Heart right ventricle (tissue), 16 donors: ENCODE results near the gene PCGF2. TPM values are rescaled to one million over a fixed set of nuclear protein-coding genes. Genes with fewer than 3 reads are reported as not detected.
"Not testable (repeated sequence)": the region's sequence is repeated elsewhere in the genome, so short reads cannot be mapped to it uniquely, and the experiment has no call there.

Source experiments
- ATAC-seq, 8 donors: fragments of 200-7000 bp; cut with Tn5 transposase; one replicate each; pipeline ENCODE4 v1.9.1; 2020; ENCODE audit warnings: mild to moderate bottlenecking in 8 of 8, moderate library complexity in 8 of 8, moderate number of reproducible peaks in 1 of 8
- DNase-seq, 2 donors: peaks; one replicate each; pipeline ENCODE4 v3.0.0-alpha.2; 2020
- H3K27ac ChIP-seq, 10 donors: fragments of 200-600 bp; sonication (generic) in 2 of 10; one replicate each; pipeline versions ENCODE4 v1.5.0 to v1.8.0; 2020 to 2022; ENCODE audit warnings: mild to moderate bottlenecking in 3 of 10
- H3K27me3 ChIP-seq, 7 donors: fragments of 200-600 bp; one replicate each; pipeline ENCODE4 v1.8.0; 2021 to 2022; ENCODE audit warnings: mild to moderate bottlenecking in 2 of 7
- H3K36me3 ChIP-seq, 9 donors: fragments of 200-600 bp; sonication (generic) in 1 of 9; one replicate each; pipeline versions ENCODE4 v1.5.0 to v1.8.0; 2020 to 2022; ENCODE audit warnings: mild to moderate bottlenecking in 2 of 9
- H3K4me1 ChIP-seq, 9 donors: fragments of 200-600 bp; sonication (generic) in 1 of 9; one replicate each; pipeline versions ENCODE4 v1.5.0 to v1.8.0; 2020 to 2022; ENCODE audit warnings: mild to moderate bottlenecking in 4 of 9
- H3K4me3 ChIP-seq, 10 donors: fragments of 200-600 bp; sonication (generic) in 2 of 10; one replicate each; pipeline versions ENCODE4 v1.5.0 to v1.8.0; 2020 to 2022; ENCODE audit warnings: mild to moderate bottlenecking in 7 of 10, moderate library complexity in 2 of 10
- H3K9me3 ChIP-seq, 11 donors: fragments of 200-600 bp in 10 of 11; sonication (generic) in 2 of 11; one replicate each; pipeline versions ENCODE4 v1.5.0 to v1.8.0; 2013 to 2022; ENCODE audit warnings: mild to moderate bottlenecking in 2 of 11, control low read depth in 1 of 11, moderate library complexity in 1 of 11
- WGBS, 2 donors: extraction: QIAGEN DNeasy Blood & Tissue Kit; methylation state at CpG; one replicate each; pipeline ENCODE4 v1.1.7; 2013; ENCODE audit warnings: inconsistent platforms in 1 of 2; 5-methylcytosine and 5-hydroxymethylcytosine counted together
- intact Hi-C, 10 donors: fragments of 100-400 bp; cut with DNase I; formaldehyde crosslinking; loops; one replicate each; pipeline versions ENCODE4 v1.11.1 to v1.14.2; 2022
- polyA plus RNA-seq, 2 donors: library from polyadenylated mRNA; stranded (reverse); fragments of 200-250 nt; gene quantifications; one replicate each; pipeline ENCODE4 v1.2.3, GENCODE V29; 2013
- total RNA-seq, 10 donors: library from RNA; stranded (reverse); fragmentation: NEBNext Ultra II Directional in 3 of 10; extraction: Animal tissue kit (Norgen Biotek cat#: 25700) in 3 of 10; gene quantifications; one replicate each; pipeline versions ENCODE4 v1.2.1 to v1.2.4, GENCODE V29; 2021 to 2023
- TF ChIP-seq, protein P1 (sequence below), 9 donors: fragments of 200-600 bp; sonication (generic) in 2 of 9; IDR thresholded peaks; one replicate each; pipeline versions ENCODE4 v1.5.0 to v1.8.0; 2021 to 2022; ENCODE audit warnings: antibody characterized with exemption in 9 of 9, mild to moderate bottlenecking in 5 of 9, moderate library complexity in 1 of 9
- donor health status: Arrhythmogenic right ventricular cardiomyopathy.
- donor health status: ischemic (EF 13 %, LVEDD 7.1; RV severe dilation, severe dysfunction).
- donor health status: healthy with polysubstance abuse.
- donor health status: DM: no; HTN: yes; CAD: no.
- donor health status: DM: no; HTN: no; CAD: no.
- donor health status: ischemic (EF 25% LVEDD 6.9; RV normal size, moderate dysfunction).
- donor health status: ischemic (EF 25% LVEDD 5.7; RV mildly dilated, moderate dysfunction).
- donor health status: healthy.
- donor health status: DM: yes; HTN: yes; CAD: no.
- donor health status: Ischemic cardiomyopathy.
- donor health status: ischemic (EF 35%, LVEDD 5.7; RV mildly dilated, moderate dysfunction).
- donor health status: nonischemic (EF 11% LVEDD 7.7; RV severe dilation, severe dysfunction).
- donor health status: DM: yes; HTN: yes; CAD: no.
- donor health status: PGD.
- donor health status: ischemic (EF 29% LVEDD 5.4; RV normal size, mild dysfunction).
- donor health status: nonischemic (EF 23%, LVEDD 6.1; RV moderate dilation, normal function).

The PCGF2 gene
- total and polyA plus RNA-seq, 12 donors, result 15.8 to 51.6 (median 23.7) TPM

DNA sequence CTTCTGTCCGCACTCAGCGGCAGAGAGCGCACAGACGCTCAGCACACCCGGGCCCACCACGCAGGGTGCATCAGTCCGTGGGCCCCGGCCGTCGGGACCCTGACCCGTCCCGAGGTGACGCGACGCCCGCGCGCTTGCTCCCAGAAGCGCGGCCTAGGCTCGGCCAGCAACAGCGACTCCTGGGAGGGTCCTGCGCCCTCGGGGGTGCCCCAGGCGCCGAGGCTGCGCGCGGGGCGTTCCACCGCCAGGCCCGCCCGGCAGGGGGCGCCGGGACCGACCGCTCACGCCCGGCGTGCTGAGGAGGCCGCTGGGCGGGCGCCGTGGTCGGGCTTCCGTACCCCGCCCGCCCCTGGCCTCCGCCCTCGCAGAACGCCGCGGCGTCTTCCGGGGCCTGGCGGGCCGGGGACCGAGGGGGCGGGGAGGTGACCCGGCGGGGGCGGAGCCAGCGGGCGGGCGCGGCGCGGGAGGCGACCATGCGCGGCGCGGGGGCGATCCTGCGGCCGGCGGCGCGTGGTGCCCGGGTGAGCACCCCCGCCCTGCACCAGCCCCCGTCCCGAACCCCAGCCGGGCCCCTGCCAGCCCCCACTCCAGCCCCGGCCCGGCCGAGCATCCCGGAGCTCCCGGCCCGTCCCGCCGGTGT, 18.1 kb downstream of the PCGF2 start, which contains the start of gene CISD3:
TSS of gene CISD3 (plus strand) at position 456 of the 640 bp plus-strand sequence. CDS start at position 474, 18 bp downstream.
- TF ChIP-seq, protein P1, sequence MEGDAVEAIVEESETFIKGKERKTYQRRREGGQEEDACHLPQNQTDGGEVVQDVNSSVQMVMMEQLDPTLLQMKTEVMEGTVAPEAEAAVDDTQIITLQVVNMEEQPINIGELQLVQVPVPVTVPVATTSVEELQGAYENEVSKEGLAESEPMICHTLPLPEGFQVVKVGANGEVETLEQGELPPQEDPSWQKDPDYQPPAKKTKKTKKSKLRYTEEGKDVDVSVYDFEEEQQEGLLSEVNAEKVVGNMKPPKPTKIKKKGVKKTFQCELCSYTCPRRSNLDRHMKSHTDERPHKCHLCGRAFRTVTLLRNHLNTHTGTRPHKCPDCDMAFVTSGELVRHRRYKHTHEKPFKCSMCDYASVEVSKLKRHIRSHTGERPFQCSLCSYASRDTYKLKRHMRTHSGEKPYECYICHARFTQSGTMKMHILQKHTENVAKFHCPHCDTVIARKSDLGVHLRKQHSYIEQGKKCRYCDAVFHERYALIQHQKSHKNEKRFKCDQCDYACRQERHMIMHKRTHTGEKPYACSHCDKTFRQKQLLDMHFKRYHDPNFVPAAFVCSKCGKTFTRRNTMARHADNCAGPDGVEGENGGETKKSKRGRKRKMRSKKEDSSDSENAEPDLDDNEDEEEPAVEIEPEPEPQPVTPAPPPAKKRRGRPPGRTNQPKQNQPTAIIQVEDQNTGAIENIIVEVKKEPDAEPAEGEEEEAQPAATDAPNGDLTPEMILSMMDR (IDR thresholded peaks at IDR 0.05), result peak; percentile 52 to 92 (median 76)
- peak within 1 kb of the TSS; percentile 51 to 88 (median 73) for H3K4me3 ChIP-seq
- peaks cover 11 to 65% (median 45%) of the 10 kb centered on the region in 9 donors for H3K4me1 ChIP-seq
- 0 to 1% methylated on average over 43 to 91 of the region's 92 CpGs for WGBS, 2 donors
- H3K27ac ChIP-seq, result peak within 1 kb of the TSS; percentile 65 to 97 (median 93)
- ATAC-seq, result peak; percentile 75 to 95 (median 84)
- H3K36me3 ChIP-seq, result peaks cover 0 to 47% (median 0%) of the 10 kb centered on the region in 9 donors
- DNase-seq, result peak; percentile 84 to 91
- no peaks in the 10 kb centered on the region for H3K27me3 ChIP-seq
- no peaks in the 10 kb centered on the region for H3K9me3 ChIP-seq
- intact Hi-C loops, result loop anchor here in 8 of 10 donors (1.0 to 10.0 kb wide), 10 partner anchors 17 to 175 kb away; partner anchors contain the start of genes PSMB3 (in 2 of the 8), MLLT6 (in 1 of the 8) and PCGF2 (in 1 of the 8)

DNA sequence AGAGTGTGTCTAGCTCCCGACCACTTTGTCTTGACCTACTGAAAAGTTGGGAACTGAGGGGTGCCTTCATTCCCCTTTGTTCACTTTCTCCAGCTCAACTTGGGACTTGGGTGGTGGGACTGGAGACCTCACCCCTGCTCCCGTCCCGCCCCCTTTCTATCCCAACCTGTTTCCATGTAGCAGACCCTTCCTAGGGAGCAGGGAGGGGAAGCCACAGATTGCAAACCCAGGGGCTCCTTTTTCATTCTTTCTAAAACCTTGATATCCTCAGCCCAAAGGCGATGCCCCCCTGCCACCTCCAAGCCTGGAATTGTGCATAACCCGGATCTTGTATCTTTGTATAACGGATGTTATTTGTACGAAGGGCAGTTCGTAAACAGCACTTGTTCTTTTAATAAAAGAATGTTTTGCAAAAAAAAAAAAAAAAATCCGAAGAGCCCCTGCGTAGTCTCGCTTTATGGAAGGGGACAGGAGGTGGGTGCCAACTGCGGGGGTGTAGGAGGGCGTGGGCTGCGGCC, 18.7 kb downstream of the PCGF2 start:
- Histone ChIP-seq H3K36me3 (peaks cover 0 to 50% (median 0%) of the 10 kb centered on the region in 9 donors), H3K27me3 (no peaks in the 10 kb centered on the region), H3K27ac (peak overlapping the region; percentile 20 to 94 (median 93)), H3K4me3 (peak overlapping the region; percentile 46 to 86 (median 68)), H3K4me1 (peaks cover 9 to 65% (median 45%) of the 10 kb centered on the region in 9 donors), H3K9me3 (no peaks in the 10 kb centered on the region)
- no peak for DNase-seq
- 25 to 28% methylated on average over 14 of the region's 14 CpGs for WGBS, 2 donors
- TF ChIP-seq, protein P1 (IDR thresholded peaks at IDR 0.05), result no peak
- intact Hi-C loops, result loop anchor here in 1 of 10 donors (2.0 kb wide), 1 partner anchor 23 kb away; no protein-coding TSS in a partner anchor
- ATAC-seq, result no peak

DNA sequence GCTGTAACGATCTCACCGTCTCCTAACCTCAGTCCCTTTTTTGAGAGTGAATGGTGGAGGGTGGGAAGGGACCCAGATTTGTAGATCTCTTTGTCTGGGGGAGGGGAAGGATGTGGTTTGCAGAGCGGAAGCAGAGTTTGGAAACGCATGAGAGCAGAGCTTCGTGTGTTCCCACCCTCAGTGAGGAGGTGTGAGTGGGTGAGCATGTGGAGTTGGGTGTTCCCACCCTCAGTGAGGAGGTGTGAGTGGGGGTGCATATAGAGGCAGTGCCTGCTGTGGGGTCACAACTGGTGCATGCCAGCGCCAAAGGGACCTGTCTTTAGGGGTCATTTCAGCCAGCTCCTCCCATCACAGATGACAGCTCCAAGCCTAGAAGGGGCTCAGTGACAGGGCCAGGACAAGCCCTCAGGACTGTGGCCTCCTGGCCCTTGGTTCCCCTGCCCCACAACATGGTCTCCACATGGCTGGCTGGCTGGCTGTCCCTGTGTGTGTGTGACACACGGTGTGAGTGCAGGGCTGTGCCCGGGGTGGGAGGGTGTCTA, 19.8 kb downstream of the PCGF2 start:
- H3K4me1 ChIP-seq, result peaks cover 7 to 57% (median 40%) of the 10 kb centered on the region in 9 donors
- H3K36me3 ChIP-seq, result peaks cover 0 to 51% (median 0%) of the 10 kb centered on the region in 9 donors
- H3K27ac ChIP-seq, result peak overlapping the region in 5 of 10 donors; percentile 91 to 94 (median 93)
- TF ChIP-seq, protein P1 (IDR thresholded peaks at IDR 0.05), result no peak
- no peaks in the 10 kb centered on the region for H3K27me3 ChIP-seq
- H3K4me3 ChIP-seq, result peak overlapping the region in 1 of 10 donors; percentile 18
- no peaks in the 10 kb centered on the region for H3K9me3 ChIP-seq
- DNase-seq (no peak), ATAC-seq (no peak)
- intact Hi-C loops, result loop anchor here in 1 of 10 donors (2.0 kb wide), 1 partner anchor 22 kb away; no protein-coding TSS in a partner anchor
- 68 to 72% methylated on average over 8 of the region's 8 CpGs for WGBS, 2 donors

DNA sequence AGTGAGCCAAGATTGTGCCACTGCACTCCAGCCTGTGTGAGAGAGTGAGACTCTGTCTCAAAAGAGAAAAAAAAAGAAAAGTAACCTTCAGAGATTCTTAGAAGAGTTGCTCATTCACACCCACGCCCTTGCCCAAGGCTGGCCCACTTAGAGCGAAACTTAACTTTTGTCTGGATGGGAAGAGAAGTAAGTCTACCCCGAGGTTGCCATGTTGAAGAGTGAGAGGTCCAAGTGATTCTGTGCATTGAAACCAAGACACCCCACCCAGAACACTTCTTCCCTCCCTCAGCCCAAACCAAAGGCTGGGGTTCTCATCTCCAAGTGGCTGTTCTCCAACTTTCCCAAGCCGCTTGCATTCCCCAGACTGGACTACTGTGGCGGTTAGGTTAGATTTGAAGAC, 20.4 kb downstream of the PCGF2 start:
- WGBS, 2 donors, result 89 to 91% methylated on average over 5 of the region's 5 CpGs
- H3K4me3 ChIP-seq, result peak overlapping the region in 1 of 10 donors; percentile 18

DNA sequence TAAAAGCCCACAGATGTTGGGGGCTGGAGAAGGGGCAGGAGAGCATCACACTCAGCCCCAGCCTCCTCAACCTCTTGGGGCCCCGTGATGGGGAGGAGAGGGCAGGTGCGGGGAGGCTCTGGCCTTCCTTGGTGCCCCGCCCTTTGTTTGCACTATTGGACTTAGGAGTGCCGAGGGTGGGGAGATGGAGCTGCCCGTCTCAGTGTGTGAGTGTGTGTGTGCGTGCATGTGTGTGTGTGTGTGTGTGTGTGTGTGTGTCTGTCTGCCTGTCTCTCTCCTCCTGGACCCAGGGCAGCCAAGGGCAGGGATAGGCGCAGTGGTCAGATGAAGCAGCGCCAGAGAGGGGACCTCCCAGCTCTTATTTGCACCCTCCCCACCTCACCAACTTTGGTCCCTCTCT, 22.0 kb downstream of the PCGF2 start:
- DNase-seq, H3K27ac ChIP-seq, H3K9me3 ChIP-seq, ATAC-seq, H3K27me3 ChIP-seq, intact Hi-C loops, H3K4me3 ChIP-seq: not testable (repeated sequence)
- Histone ChIP-seq H3K36me3 (peaks cover 0 to 53% (median 18%) of the 10 kb centered on the region in 9 donors), H3K4me1 (peaks cover under 1 to 49% (median 31%) of the 10 kb centered on the region in 9 donors)
- WGBS, 2 donors, result 74 to 85% methylated on average over 6 to 8 of the region's 8 CpGs

More for the DNA sequence above, 20.4 kb downstream of the PCGF2 start:
- intact Hi-C loops, result loop anchor here in 1 of 10 donors (2.0 kb wide), 1 partner anchor 21 kb away; no protein-coding TSS in a partner anchor
- Histone ChIP-seq H3K27me3 (no peaks in the 10 kb centered on the region), H3K36me3 (peaks cover 0 to 51% (median 6%) of the 10 kb centered on the region in 9 donors), H3K4me1 (peaks cover 7 to 53% (median 40%) of the 10 kb centered on the region in 9 donors), H3K9me3 (no peaks in the 10 kb centered on the region), H3K27ac (peak overlapping the region in 2 of 10 donors; percentile 91 to 93)
- ATAC-seq, result no peak
- DNase-seq, result no peak
- TF ChIP-seq, protein P1 (IDR thresholded peaks at IDR 0.05), result no peak
